SJCRH30 (cell line): ENCODE results near the gene MTHFD1L. TPM values are rescaled to one million over a fixed set of nuclear protein-coding genes. Genes with fewer than 3 reads are reported as not detected.

ENCODE experiments used
- DNase-seq, 2 experiments: peaks; one replicate each; pipeline ENCODE4 v3.0.0-alpha.2; 2015 to 2020
- H3K27ac ChIP-seq: fragments of 250-450 bp; sonication (Bioruptor Pico); 2 replicates; pipeline ENCODE4 v1.5.1; 2020; ENCODE audit warnings: mild to moderate bottlenecking, moderate library complexity
- H3K27me3 ChIP-seq: fragments of 250-450 bp; sonication (Bioruptor Pico); 2 replicates; pipeline ENCODE4 v1.5.1; 2020; ENCODE audit warnings: mild to moderate bottlenecking, moderate library complexity
- H3K36me3 ChIP-seq: fragments of 250-450 bp; sonication (Bioruptor Pico); 2 replicates; pipeline ENCODE4 v1.5.1; 2020; ENCODE audit warnings: mild to moderate bottlenecking, moderate library complexity
- H3K4me1 ChIP-seq: fragments of 250-450 bp; sonication (Bioruptor Pico); 2 replicates; pipeline ENCODE4 v1.5.1; 2020; ENCODE audit warnings: mild to moderate bottlenecking, moderate library complexity
- H3K4me3 ChIP-seq: fragments of 250-450 bp; sonication (Bioruptor Pico); 2 replicates; pipeline ENCODE4 v1.5.1; 2020; ENCODE audit warnings: mild to moderate bottlenecking, moderate library complexity
- H3K9me3 ChIP-seq: fragments of 250-450 bp; sonication (Bioruptor Pico); replicated peaks from 2 replicates; pipeline ENCODE4 v1.5.1; 2020; ENCODE audit warnings: mild to moderate bottlenecking, moderate library complexity
- total RNA-seq: library from RNA; depleted of rRNA; stranded (reverse); fragments of >200 nt; shearing (Covaris generic); gene quantifications from 2 replicates; pipeline ENCODE4 v1.2.3, GENCODE V29; 2014

The MTHFD1L gene
- total RNA-seq, 1 experiment from 2014 or later = 51.3 TPM

DNA sequence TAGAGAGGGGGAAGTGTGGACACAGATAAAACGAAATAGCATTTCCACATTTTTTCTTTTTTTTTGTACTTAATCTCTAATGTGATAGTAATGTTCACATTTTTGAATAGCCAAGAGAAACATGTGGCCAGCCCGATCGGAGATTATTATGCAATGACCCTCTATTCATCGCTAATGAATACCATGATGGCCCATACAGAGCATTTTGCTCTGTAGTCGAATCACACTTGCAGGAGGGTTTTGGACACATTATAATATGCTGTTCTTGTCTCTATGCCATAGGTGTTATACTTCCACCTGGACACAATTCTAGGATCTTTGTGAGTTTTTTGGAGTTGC, 60.1 kb downstream of the MTHFD1L start:
- no peak for DNase-seq
- Histone ChIP-seq H3K27ac (no peak overlapping the region), H3K36me3 (peaks cover 50% of the 10 kb centered on the region), H3K9me3 (no peaks in the 10 kb centered on the region), H3K27me3 (no peaks in the 10 kb centered on the region), H3K4me3 (no peak overlapping the region), H3K4me1 (peaks cover 5% of the 10 kb centered on the region)

DNA sequence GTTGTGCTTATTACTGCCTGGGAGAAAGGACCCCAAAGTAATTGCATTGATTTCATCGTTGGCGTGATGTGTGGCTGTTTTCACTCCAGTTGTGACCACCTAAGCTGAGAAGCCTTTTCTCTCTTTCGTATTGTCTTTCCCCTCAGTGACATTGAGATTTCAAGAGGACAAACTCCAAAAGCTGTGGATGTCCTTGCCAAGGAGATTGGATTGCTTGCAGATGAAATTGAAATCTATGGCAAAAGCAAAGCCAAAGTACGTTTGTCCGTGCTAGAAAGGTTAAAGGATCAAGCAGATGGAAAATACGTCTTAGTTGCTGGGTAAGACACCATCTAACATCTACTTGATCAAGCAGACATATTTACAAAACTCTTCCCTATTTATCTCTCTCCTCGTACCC, 60.5 kb downstream of the MTHFD1L start:
- H3K27me3 ChIP-seq = no peaks in the 10 kb centered on the region
- no peak overlapping the region for H3K27ac ChIP-seq
- H3K36me3 ChIP-seq = peaks cover 52% of the 10 kb centered on the region
- DNase-seq = no peak
- H3K4me1 ChIP-seq = peaks cover 5% of the 10 kb centered on the region
- H3K4me3 ChIP-seq = no peak overlapping the region
- H3K9me3 ChIP-seq = no peaks in the 10 kb centered on the region

DNA sequence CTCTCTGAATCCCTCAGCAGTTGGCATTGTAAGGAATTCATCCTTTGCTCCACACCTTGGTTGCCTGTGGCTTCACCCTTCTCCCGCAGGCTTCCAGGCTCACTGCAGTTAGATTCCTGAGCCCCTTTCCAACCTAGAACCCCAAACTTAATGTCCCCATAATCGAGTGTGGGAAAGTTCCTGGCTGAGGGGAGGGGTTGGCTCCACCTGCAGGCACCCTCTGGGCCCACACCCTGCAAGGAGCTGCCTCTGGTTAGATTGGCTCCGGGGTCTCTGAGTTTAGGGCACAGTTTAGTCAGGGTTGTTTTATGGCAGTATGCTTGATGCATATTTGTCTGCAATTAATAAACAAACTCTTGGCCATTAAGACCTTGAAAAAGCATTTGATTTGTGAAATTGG, 63.4 kb downstream of the MTHFD1L start:
- H3K4me1 ChIP-seq = no peaks in the 10 kb centered on the region
- no peaks in the 10 kb centered on the region for H3K9me3 ChIP-seq
- H3K36me3 ChIP-seq = peaks cover 53% of the 10 kb centered on the region
- H3K27ac ChIP-seq = no peak overlapping the region
- DNase-seq = no peak
- H3K4me3 ChIP-seq = no peak overlapping the region
- H3K27me3 ChIP-seq = no peaks in the 10 kb centered on the region

DNA sequence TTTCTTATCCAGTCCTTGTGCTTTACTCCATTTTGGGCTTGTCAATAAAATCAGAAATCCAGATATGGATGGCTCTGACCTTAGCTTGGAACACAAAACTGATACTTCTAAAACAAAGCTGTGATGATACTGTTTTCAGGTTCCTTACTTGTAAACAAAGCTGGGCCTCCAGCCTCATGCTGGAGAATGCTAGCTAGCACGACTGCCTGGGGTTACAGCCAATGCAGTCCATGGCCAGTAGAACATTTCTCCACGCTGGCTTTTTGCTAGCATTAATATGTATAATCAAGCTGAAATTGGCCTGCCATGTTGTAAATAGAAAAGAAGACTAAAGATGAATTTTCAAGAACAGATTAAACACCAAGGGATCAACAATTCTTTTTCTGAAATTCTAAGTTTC, 63.9 kb downstream of the MTHFD1L start:
- H3K27ac ChIP-seq = no peak overlapping the region
- peaks cover 56% of the 10 kb centered on the region for H3K36me3 ChIP-seq
- DNase-seq = no peak

DNA sequence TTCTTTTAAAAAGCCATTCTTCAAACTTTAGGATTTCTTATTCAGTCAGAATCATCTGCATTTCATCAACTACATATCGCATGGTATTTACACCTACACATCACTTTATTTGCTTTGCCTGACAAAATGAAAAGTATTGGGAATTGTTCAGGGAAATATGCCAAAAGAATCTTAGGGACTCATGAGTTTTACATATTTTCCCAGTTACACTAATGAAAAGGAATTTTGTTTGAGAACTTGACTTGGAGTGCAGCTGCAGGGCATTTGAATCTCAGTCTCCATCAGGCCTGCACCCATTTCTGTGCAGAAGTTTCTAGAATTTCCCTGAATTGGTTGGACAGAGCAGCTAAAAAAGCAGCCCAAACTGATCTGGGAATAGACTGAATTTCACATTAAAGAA, 65.3 kb downstream of the MTHFD1L start:
- Histone ChIP-seq H3K4me3 (no peak overlapping the region), H3K27me3 (no peaks in the 10 kb centered on the region), H3K36me3 (peaks cover 61% of the 10 kb centered on the region), H3K27ac (no peak overlapping the region), H3K9me3 (no peaks in the 10 kb centered on the region), H3K4me1 (peaks cover 3% of the 10 kb centered on the region)
- no peak for DNase-seq

More for the DNA sequence above, 63.9 kb downstream of the MTHFD1L start:
- no peak overlapping the region for H3K4me3 ChIP-seq
- H3K27me3 ChIP-seq = no peaks in the 10 kb centered on the region
- no peaks in the 10 kb centered on the region for H3K4me1 ChIP-seq
- H3K9me3 ChIP-seq = no peaks in the 10 kb centered on the region

DNA sequence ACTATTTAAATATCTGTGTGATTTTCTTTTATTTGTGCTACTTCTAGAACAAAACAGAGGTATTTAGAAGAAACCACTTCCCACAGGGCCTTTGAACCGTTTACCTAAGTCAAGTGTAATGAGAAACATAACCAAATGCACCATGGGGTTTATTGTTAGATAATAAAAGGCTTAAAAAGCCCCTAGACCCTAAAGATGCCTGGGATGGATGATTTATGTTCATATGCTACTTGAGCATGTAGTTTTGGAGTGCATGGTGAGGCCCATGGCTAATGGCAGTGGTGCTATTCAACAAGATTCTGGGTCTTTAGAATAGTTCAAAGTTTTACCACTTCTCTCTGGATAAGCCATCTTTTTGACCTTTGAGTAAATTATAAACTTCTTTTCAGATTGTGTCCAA, 65.9 kb downstream of the MTHFD1L start:
- Histone ChIP-seq H3K4me3 (no peak overlapping the region), H3K9me3 (no peaks in the 10 kb centered on the region), H3K27ac (no peak overlapping the region), H3K36me3 (peaks cover 58% of the 10 kb centered on the region), H3K4me1 (peaks cover 8% of the 10 kb centered on the region), H3K27me3 (no peaks in the 10 kb centered on the region)
- DNase-seq = no peak

DNA sequence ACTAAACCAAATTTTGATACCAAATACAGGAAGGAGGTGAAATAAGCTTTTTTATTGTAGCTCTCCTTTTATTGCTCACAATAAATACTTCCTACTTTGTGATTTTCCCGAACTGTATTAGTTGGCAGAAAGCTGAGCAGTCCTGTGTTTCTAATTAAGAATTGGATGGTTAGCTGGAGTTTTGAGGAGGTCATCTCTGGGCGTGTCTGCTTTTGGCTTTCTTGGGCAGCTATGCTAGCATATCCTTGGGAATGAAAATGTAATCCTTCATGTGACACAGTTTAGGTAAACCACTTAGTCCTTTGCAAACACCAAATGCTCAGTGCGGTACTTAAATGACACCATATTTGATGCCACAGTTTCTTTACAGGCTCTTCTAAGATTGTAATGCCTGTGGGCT, 67.5 kb downstream of the MTHFD1L start:
- no peak overlapping the region for H3K4me3 ChIP-seq
- H3K36me3 ChIP-seq = peaks cover 62% of the 10 kb centered on the region
- no peak overlapping the region for H3K27ac ChIP-seq
- H3K4me1 ChIP-seq = peaks cover 9% of the 10 kb centered on the region
- DNase-seq = no peak
- H3K9me3 ChIP-seq = no peaks in the 10 kb centered on the region
- H3K27me3 ChIP-seq = no peaks in the 10 kb centered on the region

DNA sequence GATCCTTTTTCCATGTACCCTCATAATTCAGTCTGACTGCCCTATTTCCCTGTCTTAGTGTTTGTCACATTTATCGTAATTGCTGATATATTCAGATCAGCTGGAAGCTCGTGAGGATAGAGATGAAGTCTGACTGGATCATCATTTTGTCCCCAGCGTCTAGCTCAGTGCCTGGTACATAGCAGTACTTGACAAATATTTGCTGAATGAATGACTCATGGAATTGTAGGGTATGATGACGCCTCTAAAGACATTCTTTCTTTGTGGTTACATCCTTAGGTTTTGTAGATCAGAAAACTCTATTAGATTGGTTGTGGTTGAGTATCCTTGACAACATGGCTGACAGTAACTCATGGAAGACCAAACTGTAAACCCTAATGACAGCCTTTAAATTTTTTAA, 68.9 kb downstream of the MTHFD1L start:
- Histone ChIP-seq H3K4me1 (peaks cover 9% of the 10 kb centered on the region), H3K9me3 (no peaks in the 10 kb centered on the region), H3K27ac (no peak overlapping the region), H3K27me3 (no peaks in the 10 kb centered on the region), H3K4me3 (no peak overlapping the region), H3K36me3 (peaks cover 66% of the 10 kb centered on the region)
- DNase-seq = no peak

DNA sequence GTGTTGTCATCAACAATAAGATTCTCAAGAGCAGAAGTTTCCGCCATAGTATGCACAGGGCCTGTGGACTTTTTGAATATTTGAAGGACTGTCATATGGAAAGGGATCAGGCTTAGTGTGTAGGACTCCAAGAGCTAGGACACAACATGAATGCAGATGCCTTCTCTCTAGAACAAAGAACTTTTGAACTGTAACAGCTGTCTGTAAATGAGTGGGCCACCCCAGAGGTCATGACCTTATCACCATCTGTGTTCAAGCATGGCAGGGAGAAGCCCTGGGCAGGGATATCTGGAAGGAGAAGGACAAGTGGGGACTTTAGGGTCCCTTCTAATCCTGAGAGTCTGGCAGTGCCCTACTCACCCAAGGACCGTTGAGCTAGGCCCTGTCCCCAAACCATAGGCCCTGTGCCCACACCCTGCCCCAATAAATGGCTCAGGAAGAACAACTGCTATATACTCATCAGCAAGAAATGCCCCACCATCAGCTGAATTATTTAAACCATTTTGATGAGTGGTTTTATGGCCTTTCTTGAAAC, 70.6 kb downstream of the MTHFD1L start:
- DNase-seq = peak; percentile 30 to 51
- Histone ChIP-seq H3K4me3 (no peak overlapping the region), H3K36me3 (peaks cover 59% of the 10 kb centered on the region), H3K27ac (no peak overlapping the region), H3K27me3 (no peaks in the 10 kb centered on the region), H3K9me3 (no peaks in the 10 kb centered on the region), H3K4me1 (peaks cover 9% of the 10 kb centered on the region)

DNA sequence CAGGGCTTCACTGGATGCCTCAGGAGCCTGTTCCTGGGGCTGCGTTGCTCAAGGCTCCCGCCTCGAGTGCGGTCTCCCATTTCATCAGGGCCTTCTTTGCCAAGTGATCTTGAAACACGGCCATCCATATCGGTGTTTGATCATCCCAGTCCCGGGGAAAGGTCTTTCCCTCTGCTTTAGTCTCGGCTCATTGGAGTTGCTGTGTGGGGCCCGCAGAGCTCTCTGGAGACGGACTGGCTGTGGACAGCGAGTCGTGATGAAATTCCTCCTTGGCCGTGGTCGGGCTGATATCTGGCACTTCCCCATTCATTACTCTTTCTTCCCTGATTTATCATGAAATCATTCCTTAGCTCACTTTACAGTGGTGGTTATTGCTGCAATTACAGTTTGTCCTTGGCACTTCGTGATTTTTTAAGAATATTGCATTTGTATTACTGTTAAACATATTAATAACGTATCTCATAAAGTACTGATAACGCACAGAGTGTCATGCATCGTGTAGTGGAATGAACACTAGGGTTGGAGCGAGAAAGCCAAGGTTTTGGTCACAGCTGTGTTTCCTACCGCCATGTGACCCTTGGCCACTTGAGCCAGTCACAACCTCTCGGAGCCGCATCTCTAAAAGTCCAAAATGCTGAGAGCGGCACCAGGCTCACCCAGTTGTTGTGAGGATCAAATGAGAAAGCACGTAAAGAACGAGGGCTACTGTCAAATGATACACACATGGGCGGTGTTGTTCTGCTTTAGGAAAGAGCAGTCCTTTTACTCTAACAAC, 71.8 kb downstream of the MTHFD1L start:
- no peak for DNase-seq
- Histone ChIP-seq H3K27ac (no peak overlapping the region), H3K4me1 (peaks cover 9% of the 10 kb centered on the region), H3K4me3 (no peak overlapping the region), H3K36me3 (peaks cover 57% of the 10 kb centered on the region), H3K27me3 (no peaks in the 10 kb centered on the region), H3K9me3 (no peaks in the 10 kb centered on the region)

DNA sequence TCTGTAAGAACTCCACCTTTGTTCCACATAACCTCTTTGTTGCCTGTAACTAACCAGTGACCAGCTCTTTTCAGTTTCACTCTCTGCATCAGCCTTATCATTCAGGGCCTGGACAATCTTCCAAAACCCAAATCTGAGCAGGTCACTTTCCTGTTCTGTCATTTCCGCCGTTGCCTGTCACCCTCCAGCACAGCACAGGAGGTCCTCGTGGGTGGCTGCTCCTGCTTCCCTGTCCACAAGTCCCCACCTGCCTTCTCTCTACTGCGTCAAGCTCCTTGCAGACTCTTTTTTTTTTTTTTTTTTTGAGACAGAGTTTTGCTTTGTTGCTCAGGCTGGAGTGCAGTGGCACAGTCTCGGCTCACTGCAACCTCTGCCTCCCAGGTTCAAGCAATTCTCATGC, 73.9 kb downstream of the MTHFD1L start:
- no peaks in the 10 kb centered on the region for H3K27me3 ChIP-seq
- H3K27ac ChIP-seq = no peak overlapping the region
- H3K36me3 ChIP-seq = peaks cover 50% of the 10 kb centered on the region
- peaks cover 9% of the 10 kb centered on the region for H3K4me1 ChIP-seq
- H3K9me3 ChIP-seq = no peaks in the 10 kb centered on the region
- no peak for DNase-seq
- no peak overlapping the region for H3K4me3 ChIP-seq

DNA sequence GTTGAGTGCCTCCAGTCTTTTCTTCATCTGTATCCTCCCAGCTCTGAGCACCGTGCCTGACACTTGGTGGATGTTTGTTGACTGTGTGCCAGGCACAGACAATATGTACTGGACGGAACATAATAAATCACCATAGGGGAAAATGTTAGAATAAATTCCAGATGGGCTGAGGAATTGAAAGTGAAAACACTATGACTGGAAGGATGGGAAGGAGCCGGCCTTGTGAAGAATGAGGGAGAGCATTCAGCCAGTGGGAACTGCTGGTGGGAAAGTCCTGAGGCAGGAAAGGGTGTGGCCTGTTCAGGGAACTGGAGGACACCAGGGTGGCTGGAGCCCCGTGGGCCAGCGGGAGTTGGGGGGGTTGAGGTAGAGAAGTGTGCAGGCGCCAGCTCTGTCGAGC, 75.4 kb downstream of the MTHFD1L start:
- no peak overlapping the region for H3K4me3 ChIP-seq
- DNase-seq = no peak
- peaks cover 53% of the 10 kb centered on the region for H3K36me3 ChIP-seq
- no peaks in the 10 kb centered on the region for H3K9me3 ChIP-seq
- H3K4me1 ChIP-seq = peaks cover 5% of the 10 kb centered on the region
- H3K27me3 ChIP-seq = no peaks in the 10 kb centered on the region
- H3K27ac ChIP-seq = no peak overlapping the region

DNA sequence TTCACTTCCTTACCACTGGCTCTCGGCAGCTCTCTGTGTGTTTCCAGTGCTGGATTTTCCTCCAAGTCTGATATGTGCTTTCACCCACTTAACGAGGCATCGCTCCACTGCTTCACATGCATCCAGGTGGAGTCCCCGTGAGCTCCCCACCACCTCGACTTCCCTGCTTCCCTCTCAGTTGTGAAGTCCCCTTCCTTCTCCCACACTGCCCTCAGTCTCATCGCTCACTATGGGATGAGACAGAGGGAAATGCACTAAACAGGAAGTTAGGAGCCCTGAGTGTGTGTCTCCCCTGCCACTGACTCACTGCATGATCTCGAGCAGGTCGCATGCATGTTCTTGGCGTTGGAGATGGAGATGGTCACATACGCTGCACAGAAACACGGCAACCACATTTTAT, 84.0 kb downstream of the MTHFD1L start:
- no peak for DNase-seq
- Histone ChIP-seq H3K36me3 (peaks cover 56% of the 10 kb centered on the region), H3K4me1 (no peaks in the 10 kb centered on the region), H3K27ac (no peak overlapping the region), H3K27me3 (no peaks in the 10 kb centered on the region), H3K9me3 (no peaks in the 10 kb centered on the region), H3K4me3 (no peak overlapping the region)

DNA sequence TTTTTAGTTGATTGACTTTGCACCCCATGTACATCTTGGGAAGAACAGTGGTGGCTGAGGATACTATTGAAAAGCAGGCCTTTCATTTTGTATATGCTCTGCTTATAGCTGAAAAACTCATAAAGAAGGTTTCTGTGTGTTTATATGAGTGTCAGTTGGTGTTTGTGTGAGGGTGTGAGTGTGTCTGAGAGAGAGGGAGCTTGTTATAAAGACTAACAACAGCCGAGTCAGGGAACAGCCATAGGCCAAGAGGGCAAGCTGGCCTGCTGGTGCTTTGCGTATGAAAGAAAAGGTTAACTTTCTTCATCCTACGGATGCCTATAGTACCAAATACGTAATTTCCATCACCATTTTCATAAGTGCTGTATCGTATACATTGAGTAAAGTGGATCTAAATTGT, 88.3 kb downstream of the MTHFD1L start:
- Histone ChIP-seq H3K36me3 (peaks cover 56% of the 10 kb centered on the region), H3K9me3 (no peaks in the 10 kb centered on the region), H3K27me3 (no peaks in the 10 kb centered on the region), H3K4me3 (no peak overlapping the region), H3K27ac (no peak overlapping the region), H3K4me1 (no peaks in the 10 kb centered on the region)
- DNase-seq = no peak

DNA sequence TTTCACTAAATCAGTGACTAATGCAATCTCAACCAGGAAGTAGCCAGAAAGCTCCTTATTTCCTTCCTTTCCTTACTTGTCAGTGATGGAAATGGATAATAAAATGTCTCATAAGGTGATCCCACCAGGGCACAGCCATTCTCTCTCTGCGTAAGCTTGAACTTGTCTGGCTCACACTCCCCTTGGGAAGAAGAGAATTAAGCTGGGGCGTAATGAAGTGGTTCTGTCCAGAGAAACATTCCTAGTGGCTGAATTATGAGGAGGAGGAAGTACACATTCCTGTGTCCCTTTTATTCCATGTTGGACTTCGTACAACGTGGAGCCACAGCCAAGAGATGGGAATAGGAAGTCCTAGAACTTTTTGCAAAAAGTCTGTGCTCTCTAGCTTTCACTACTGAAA, 93.7 kb downstream of the MTHFD1L start:
- Histone ChIP-seq H3K27me3 (no peaks in the 10 kb centered on the region), H3K9me3 (no peaks in the 10 kb centered on the region), H3K27ac (no peak overlapping the region), H3K4me3 (no peak overlapping the region), H3K4me1 (no peaks in the 10 kb centered on the region; the same call in 1 of the 2 replicates), H3K36me3 (peaks cover 41% of the 10 kb centered on the region)
- no peak for DNase-seq

DNA sequence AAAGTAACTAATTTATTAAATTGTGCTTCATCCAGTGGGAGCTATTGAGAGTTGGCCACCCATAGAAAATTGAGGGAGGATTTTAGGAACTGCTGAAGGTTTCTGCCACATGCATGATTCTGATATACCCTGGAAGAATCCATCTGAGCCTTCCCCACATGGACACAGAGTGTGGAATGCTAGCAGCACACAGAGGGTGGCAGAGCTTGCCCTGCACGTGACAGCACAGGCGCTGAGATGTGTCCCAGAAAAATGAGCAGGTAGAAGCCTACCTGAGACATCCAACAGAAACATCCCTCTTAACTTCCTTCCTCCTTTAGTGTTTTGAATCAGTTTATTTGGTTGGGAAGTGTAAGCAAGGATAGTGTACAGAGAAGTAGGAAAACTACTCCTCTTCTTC, 96.9 kb downstream of the MTHFD1L start:
- no peaks in the 10 kb centered on the region; the same call in 1 of the 2 replicates for H3K4me1 ChIP-seq
- no peaks in the 10 kb centered on the region for H3K9me3 ChIP-seq
- H3K36me3 ChIP-seq = peaks cover 26% of the 10 kb centered on the region
- no peaks in the 10 kb centered on the region for H3K27me3 ChIP-seq
- no peak overlapping the region for H3K4me3 ChIP-seq
- H3K27ac ChIP-seq = no peak overlapping the region
- no peak for DNase-seq
